ENCODE data around the gene OR2T33.
"Not testable (repeated sequence)": the region's sequence is repeated elsewhere in the genome, so short reads cannot be mapped to it uniquely, and the experiment has no call there.

Gene OR2T33, protein sequence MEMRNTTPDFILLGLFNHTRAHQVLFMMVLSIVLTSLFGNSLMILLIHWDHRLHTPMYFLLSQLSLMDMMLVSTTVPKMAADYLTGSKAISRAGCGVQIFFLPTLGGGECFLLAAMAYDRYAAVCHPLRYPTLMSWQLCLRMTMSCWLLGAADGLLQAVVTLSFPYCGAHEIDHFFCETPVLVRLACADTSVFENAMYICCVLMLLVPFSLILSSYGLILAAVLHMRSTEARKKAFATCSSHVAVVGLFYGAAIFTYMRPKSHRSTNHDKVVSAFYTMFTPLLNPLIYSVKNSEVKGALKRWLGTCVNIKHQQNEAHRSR

DNA sequence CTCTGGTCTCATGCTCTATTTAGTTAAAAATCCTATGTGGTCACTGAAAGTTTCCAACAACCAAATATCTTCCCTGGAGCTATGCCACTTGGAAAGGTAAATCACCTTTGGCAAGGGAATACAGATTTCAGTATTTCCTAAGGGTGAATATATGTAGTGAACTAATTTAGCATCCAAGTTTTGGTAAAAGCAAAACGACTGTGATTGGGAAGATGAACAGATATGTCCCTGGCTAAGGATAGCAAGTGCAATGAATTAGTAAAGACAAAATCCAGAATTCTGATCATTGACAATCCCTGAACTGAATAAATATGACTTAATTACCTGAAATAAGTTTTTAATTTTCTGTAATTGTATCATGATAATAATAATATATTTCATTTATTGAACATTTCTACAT lies at the start of gene OR2T33:
OR2T33 (minus strand) TSS at position 101 of the 400 bp plus-strand sequence. CDS start 4,162 bp downstream, outside the sequence.
- no peak for DNase-seq (ENCODE audit: low read depth)

DNA sequence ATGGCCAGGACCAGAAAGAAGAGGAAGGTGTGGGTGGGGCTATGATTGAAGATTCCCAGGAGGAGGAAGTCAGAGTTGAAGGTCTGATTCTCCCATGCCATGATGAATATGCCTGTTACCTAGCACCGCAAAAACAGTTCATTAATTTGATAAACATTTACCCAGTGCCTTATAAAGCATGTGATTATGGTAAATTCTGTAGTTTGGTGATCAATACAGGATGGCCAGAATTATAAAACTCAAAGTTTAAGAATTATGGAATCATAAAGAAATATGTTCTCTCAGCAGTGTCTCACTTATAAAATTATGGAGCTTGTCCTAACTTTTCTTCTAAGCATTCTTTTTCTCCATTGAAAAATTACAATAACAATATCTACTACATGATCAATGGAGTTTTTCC lies 46.7 kb upstream of the OR2T33 start, which contains the start of gene OR2M7:
OR2M7 (minus strand) TSS at position 101 of the 400 bp plus-strand sequence; CDS start at position 101, 0 bp downstream.
- no peak for DNase-seq (ENCODE audit: low read depth)

DNA sequence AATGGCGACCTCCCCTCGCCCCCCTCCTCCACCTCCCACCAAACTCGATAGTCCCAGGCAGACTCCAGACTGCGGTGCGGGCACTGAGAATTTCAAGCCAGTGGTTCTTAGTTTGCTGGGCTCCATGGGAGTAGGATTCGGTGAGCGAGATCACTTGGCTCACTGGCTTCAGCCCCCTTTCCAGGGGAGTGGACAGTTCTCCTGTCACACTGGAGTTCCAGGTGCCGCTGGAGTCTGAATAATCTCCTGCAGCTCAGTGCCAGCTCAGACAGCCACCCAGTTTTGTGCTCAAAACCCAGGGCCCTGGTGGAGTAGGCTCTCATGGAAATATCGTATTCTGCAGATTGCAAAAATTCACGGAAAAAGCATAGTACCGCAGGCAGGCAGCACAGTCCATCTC lies 39.0 kb upstream of the OR2T33 start:
- DNase-seq (ENCODE audit: low read depth): no peak

DNA sequence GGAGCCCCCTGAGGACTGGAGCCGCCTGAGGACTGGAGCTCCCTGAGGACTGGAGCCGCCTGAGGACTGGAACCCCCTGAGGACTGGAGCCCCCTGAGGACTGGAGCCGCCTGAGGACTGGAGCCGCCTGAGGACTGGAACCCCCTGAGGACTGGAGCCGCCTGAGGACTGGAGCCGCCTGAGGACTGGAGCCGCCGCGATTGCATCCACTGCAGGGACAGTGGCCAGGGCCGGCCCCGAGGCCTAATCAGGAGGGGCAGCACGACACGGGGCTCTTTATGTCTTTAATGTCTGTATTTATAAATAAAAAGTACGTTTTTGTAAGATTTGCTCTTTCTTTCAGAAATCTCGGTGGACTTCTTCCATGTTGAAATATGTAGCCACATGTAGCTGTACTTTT lies 29.0 kb upstream of the OR2T33 start:
- not testable (repeated sequence) for DNase-seq (ENCODE audit: low read depth)

DNA sequence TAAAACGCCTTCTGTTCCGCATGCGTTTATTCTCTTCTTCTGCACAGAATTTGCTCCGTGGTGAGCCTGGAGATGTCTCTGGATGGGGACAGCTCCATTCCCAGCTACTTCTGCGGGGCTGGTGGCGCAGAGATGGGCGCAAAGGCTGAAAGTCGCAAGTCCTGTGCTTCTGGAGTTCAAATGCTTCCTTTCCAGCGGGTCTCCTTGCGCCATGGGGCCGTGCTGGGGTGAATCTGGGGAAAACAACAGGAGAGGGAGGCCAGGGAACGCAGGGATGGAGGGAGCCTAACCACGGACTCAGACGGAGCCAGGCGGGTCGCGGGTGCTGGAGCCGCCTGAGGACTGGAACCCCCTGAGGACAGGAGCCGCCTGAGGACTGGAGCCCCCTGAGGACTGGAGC lies 28.3 kb upstream of the OR2T33 start:
- no peak for DNase-seq (ENCODE audit: low read depth)

DNA sequence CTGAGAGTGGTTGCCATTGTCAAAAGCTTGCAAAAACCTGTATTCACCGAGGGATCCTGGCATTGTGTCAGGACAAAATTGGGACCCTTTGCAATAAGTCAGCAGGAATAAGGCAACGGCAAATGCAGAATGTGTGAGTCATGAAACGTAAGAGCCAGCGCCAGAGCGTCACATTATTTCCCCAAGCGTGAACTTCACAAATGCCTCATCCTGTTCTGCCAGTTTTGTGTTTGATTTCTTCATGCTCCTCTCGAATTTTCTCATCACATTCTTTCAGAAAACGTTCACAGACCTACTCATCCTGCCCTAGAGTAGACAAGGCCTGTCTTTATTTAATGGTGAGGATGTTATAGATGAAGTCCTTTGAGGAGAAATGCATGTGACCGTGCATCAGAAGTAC lies 27.9 kb upstream of the OR2T33 start:
- not testable (repeated sequence) for DNase-seq (ENCODE audit: low read depth)

DNA sequence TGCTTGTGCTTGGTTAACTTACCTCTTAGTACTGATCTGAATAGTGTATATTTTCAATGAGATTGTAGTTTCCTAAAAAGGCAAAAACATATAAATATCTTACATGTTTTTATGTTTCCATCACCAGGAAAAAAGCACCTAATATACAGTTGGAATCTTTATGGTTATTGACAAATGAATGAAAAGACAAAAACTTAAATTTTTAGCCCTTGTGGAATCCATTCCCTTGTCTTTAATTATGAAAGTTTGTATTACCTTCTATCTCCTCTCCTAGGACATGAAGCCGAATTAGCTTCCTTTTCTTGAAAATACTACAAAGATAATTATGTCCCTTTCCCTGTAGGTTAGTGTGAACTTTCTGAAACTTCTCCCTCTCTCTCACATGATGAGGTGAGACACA lies 25.5 kb upstream of the OR2T33 start, which contains the start of gene OR2T12:
OR2T12 (minus strand) TSS at position 101 of the 400 bp plus-strand sequence. CDS start 7,846 bp downstream, outside the sequence.
- no peak for DNase-seq (ENCODE audit: low read depth)

DNA sequence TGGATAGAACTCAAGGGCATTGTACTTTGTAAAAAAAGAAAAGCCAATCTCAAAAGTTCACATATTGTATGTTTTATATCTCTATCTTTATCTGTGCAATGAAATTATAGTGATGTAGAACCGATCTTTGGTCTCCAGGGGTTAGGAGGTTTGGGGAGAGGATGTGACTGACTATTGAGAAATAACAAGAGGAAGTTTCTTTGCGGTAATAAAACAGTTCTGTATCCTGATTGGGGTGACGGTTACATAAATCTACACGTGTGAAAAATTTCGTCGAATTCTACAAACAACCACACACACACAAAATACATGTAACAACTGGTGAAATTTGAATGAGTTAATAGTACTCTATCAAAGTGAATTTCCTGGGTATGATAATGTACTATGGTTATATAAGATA lies 10.6 kb upstream of the OR2T33 start:
- DNase-seq (ENCODE audit: low read depth): no peak

DNA sequence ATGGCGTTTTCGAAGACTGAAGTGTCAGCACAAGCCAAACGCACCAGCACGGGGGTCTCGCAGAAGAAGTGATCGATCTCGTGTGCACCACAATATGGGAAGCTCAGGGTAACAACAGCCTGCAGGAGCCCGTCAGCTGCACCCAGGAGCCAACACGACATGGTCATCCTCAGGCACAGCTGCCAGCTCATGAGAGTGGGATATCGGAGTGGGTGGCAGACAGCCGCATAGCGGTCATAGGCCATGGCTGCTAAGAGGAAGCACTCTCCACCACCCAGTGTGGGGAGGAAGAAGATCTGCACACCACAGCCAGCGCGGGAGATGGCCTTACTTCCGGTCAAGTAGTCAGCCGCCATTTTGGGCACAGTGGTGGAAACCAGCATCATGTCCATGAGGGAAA lies 4.6 kb downstream of the OR2T33 start:
- DNase-seq (ENCODE audit: low read depth): not testable (repeated sequence)

DNA sequence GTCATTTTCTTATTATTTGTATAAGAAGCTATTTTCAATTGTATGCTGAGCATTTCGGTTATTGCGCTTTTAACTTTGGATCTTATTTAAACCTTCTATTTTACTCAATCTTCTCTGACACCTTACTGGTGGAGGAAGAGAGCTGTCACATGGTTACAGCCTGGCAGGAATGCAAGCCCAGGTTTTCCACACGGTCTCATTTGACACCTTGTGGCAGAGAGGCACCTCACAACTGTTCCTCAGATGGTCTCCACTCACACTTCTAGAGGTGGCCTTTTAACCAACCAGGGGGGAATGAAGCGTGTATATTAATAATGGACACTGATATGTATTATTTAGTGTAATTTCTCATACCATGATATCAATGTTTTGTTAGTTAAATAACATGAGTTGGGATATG lies 9.6 kb downstream of the OR2T33 start:
- DNase-seq (ENCODE audit: low read depth): no peak

DNA sequence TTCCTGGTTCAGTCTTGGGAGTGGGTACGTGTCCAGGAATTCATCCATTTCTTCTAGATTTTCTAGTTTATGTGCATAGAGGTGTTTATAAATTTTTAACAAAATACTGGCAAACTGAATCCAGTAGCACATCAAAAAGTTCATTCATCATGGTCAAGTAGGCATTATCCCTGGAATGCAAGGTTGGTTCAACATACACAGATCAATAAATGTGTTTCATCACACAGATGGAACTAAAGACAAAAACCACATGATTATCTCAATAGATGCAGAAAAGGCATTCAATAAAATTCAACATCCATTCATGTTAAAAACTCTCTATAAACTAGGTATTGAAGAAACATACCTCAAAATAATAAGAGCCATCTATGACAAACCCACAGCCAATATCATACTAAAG lies 18.5 kb downstream of the OR2T33 start:
- not testable (repeated sequence) for DNase-seq (ENCODE audit: low read depth)

DNA sequence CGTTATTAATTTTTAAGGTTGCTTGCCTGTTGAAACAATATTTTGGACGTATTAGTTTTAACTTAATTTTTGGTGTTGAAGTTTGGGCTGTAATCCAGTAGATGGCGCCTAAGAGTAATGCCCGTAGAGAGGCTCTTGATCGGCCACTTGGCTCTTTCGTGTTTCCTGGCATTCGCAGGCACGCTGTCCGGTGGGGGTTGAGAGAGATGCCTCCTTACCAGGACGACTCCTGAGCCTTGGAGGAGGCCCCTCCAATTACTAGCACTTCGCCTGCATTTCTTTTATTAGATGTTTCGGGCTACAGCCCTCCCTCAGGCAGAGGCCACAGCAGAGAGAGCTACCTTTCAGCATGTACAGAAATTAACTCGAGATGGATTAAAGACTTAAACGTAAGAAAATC lies 34.6 kb downstream of the OR2T33 start:
- no peak for DNase-seq (ENCODE audit: low read depth)

DNA sequence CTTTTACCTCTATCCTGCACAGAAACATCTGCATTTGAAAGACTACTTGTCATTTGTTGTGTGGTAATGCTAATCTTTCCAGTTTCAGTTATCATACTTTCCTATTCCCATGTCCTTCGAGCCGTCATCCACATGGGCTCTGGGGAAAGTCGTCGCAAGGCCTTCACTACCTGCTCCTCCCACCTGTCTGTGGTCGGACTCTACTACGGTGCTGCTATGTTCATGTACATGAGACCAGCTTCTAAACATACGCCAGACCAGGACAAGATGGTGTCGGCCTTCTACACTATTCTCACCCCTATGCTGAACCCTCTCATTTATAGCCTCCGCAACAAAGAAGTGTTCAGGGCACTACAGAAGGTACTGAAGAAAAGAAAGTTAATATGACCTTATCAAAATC lies 38.3 kb downstream of the OR2T33 start:
- DNase-seq (ENCODE audit: low read depth): no peak

DNA sequence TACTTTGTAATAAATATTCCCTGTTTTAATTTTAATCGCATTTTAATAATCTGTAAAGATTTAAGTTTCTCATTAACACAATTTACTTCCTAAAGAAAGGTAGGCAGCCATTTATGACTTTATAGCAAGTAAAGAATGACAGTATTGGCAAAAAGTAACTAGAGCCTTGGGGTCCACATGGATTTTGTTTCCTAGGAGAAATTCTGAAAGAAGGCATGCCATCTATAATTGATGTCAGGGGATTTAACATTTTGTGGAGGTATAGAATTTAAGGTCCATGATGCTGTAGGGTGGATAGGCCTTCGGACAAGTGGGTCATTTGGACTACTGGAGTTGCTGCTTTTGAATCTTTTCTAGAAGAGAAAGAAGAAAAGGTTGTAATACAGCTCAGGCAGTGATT lies 46.7 kb downstream of the OR2T33 start, which contains the start of gene OR2M4:
OR2M4 (plus strand) TSS at position 301 of the 400 bp plus-strand sequence. CDS start 7,512 bp downstream, outside the sequence.
- DNase-seq (ENCODE audit: low read depth): no peak

DNA sequence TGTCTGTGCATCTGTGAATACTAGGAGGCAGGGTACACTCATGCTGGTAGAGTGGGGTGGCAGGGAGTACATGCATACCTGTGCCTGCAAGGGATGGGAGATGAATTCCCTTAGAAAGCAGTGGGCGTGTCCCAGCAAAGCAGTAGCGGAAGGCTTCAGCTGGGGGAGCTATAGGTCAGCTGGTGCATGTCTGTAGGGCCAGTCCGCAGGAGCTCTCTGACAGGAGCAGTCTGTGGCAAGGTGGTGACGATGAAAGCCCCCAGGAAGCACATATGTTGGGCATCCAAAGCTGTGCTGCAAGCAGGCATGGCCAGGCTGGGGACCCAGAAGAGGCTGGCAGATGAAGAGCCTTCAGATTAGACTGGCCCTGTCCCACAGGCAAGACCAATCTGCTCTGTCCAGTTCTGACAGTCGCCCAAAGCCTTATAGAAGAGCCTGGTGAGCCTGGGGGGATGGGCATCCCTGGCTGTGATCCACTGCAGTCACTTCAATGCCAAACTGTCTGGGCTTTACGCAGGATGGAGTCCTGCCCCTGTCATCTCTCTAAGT lies 48.3 kb downstream of the OR2T33 start:
- DNase-seq (ENCODE audit: low read depth): no peak

DNA sequence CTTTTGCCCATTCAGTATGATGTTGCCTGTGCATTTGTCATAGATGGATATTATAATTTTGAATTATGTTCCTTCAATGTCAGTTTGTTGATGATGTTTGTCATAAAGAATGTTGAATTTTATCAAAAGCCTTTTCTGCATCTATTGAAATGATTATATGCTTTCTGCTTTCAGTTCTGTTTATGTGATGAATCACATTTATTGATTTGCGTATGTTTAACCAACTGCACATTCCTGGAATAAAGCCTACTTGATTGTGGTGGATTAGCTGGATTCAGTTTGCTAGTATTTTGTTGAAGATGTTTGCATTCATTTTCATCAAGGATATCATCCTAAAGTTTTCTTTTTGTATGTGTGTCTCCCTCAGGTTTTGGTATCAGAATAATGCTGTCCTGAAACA lies 52.2 kb downstream of the OR2T33 start:
- no peak for DNase-seq (ENCODE audit: low read depth)
